Upper lobe of right lung (tissue), 1 donor: ENCODE data around the gene TRAK2. TPM values are rescaled to one million over a fixed set of nuclear protein-coding genes. Genes with fewer than 3 reads are reported as not detected.
"Not testable (repeated sequence)": the region's sequence is repeated elsewhere in the genome, so short reads cannot be mapped to it uniquely, and the experiment has no call there.

Experiments used
- ATAC-seq: fragments of 200-7000 bp; cut with Tn5 transposase; one replicate; pipeline ENCODE4 v1.9.1; 2020; ENCODE audit warnings: mild to moderate bottlenecking, moderate library complexity
- DNase-seq: peaks from one replicate; pipeline ENCODE4 v3.0.0-alpha.2; 2020
- H3K27ac ChIP-seq: fragments of 200-600 bp; one replicate; pipeline ENCODE4 v1.8.0; 2022
- H3K27me3 ChIP-seq: fragments of 200-600 bp; one replicate; pipeline ENCODE4 v1.8.0; 2022; ENCODE audit warnings: mild to moderate bottlenecking
- H3K36me3 ChIP-seq: fragments of 200-600 bp; one replicate; pipeline ENCODE4 v1.8.0; 2022
- H3K4me1 ChIP-seq: fragments of 200-600 bp; one replicate; pipeline ENCODE4 v1.8.0; 2022
- H3K4me3 ChIP-seq: fragments of 200-600 bp; one replicate; pipeline ENCODE4 v1.8.0; 2022; ENCODE audit warnings: mild to moderate bottlenecking
- H3K9me3 ChIP-seq: fragments of 200-600 bp; one replicate; pipeline ENCODE4 v1.8.0; 2022
- intact Hi-C: fragments of 100-400 bp; cut with DNase I; formaldehyde crosslinking; loops from one replicate; pipeline ENCODE4 v1.11.0; 2022
- total RNA-seq: library from RNA; stranded (reverse); fragmentation: NEBNext Ultra II Directional; extraction: Animal tissue kit (Norgen Biotek cat#: 25700); gene quantifications from one replicate; pipeline ENCODE4 v1.2.1, GENCODE V29; 2021
- TF ChIP-seq, protein P1 (sequence below): fragments of 200-600 bp; IDR thresholded peaks from one replicate; pipeline ENCODE4 v1.8.0; 2022; ENCODE audit warnings: antibody characterized with exemption
- donor health status: DM: no; HTN: yes; CAD: no; lungs with severe emphysema.

TRAK2 gene
- total RNA-seq, 1 donor from 2014 or later: 78.0 TPM

DNA sequence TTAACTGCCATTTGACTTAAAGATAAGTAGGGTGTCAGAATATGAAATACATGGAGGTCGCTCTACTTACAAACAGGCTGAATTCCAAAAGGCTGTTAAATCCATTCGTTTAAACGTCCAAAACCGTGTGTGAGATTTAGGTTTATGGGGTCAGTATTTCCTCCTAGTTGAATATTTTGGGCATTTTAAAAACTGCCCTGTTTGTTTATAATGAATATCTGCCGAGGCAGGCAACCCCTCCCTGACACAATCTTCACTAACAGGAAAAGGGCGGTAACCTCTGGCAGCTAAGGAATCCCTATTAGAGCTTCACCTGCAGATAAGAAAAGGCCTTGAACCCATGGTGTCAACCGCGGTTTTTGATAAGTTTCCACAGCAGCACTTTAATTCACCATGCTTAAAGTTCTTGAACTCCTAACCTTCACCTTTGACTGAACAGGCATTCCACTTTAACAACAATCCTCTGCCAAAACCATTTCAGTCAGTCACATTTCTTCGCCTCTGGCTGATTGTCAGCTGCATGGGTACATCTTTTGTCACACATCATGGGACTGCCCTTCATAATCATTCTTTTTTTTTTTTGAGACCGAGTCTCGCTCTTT lies 17.8 kb downstream of the TRAK2 start:
- H3K4me1 ChIP-seq: peaks cover 35% of the 10 kb centered on the region
- peak; percentile 61 for ATAC-seq

DNA sequence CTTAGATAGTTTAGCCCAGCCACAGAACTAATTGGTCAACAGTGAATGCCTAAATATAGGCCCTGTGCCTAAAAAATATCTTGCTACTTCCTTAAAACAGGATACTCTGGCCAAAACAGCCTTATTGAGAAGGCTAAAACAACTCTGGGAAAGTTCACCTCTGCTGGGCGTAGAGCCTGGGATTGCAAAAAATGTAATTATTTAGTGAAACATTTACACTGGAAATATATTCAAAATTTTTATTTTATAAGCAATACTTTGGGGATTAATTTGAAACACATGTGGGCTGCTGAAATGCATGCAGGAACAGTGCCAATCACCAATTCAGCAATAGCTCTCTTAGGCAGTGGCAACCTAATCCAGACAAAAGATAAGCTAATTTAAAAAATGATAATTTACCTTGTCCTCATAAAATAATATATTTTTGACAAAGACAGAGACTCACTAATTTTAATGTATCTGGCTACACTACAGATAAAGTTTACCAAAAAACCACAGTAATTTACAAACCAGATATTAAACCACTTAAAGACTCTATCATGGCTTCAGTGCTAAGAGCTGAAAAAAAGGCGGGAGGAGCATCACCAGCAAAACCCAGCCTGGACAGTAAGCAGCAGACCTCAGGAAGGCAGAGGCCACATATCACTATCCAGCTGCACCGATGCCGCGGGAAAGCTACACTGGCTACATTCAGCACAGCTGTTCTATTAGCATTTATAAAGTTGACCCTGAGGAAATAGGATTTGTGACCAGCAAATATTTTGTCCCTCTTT lies 18.5 kb downstream of the TRAK2 start:
- TF ChIP-seq, protein P1, sequence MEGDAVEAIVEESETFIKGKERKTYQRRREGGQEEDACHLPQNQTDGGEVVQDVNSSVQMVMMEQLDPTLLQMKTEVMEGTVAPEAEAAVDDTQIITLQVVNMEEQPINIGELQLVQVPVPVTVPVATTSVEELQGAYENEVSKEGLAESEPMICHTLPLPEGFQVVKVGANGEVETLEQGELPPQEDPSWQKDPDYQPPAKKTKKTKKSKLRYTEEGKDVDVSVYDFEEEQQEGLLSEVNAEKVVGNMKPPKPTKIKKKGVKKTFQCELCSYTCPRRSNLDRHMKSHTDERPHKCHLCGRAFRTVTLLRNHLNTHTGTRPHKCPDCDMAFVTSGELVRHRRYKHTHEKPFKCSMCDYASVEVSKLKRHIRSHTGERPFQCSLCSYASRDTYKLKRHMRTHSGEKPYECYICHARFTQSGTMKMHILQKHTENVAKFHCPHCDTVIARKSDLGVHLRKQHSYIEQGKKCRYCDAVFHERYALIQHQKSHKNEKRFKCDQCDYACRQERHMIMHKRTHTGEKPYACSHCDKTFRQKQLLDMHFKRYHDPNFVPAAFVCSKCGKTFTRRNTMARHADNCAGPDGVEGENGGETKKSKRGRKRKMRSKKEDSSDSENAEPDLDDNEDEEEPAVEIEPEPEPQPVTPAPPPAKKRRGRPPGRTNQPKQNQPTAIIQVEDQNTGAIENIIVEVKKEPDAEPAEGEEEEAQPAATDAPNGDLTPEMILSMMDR: no peak
- intact Hi-C loops: no loop called here
- no peaks in the 10 kb centered on the region for H3K9me3 ChIP-seq
- ATAC-seq: peak; percentile 39
- no peaks in the 10 kb centered on the region for H3K27me3 ChIP-seq
- peaks cover 35% of the 10 kb centered on the region for H3K4me1 ChIP-seq
- no peaks in the 10 kb centered on the region for H3K36me3 ChIP-seq
- peak overlapping the region; percentile 28 for H3K27ac ChIP-seq
- H3K4me3 ChIP-seq: no peak overlapping the region
- no peak for DNase-seq

More for the DNA sequence above, 17.8 kb downstream of the TRAK2 start:
- intact Hi-C loops: no loop called here
- no peaks in the 10 kb centered on the region for H3K27me3 ChIP-seq
- TF ChIP-seq, protein P1: no peak
- H3K9me3 ChIP-seq: no peaks in the 10 kb centered on the region
- no peaks in the 10 kb centered on the region for H3K36me3 ChIP-seq
- no peak overlapping the region for H3K4me3 ChIP-seq
- H3K27ac ChIP-seq: peak overlapping the region; percentile 28
- DNase-seq: no peak

DNA sequence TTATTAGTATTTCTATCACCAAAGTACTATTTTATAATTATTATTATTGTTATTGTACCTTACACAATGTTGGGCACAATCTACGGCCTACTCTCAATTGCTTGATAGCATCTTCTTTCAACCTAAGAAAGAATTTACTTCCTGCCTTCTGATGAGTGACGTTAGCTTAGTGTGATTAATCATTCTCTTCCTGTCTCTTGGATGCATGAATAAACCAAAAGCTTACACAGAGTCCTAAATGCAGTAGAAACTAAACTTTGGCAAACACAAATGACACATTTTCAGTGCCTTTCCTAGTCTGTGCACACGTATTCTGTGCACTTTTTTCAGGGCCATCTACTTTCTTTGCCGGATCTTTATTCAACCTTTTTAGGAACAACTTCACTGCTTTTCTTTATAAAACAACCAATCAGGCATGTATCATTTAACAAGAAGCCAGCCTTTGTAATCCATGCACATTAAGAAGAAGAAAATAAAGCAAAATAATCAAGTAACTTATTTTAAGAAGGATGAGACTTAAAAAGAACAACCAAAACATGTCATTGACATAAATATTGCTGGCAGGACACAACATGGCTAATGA lies 19.1 kb downstream of the TRAK2 start:
- no peak overlapping the region for H3K4me3 ChIP-seq

DNA sequence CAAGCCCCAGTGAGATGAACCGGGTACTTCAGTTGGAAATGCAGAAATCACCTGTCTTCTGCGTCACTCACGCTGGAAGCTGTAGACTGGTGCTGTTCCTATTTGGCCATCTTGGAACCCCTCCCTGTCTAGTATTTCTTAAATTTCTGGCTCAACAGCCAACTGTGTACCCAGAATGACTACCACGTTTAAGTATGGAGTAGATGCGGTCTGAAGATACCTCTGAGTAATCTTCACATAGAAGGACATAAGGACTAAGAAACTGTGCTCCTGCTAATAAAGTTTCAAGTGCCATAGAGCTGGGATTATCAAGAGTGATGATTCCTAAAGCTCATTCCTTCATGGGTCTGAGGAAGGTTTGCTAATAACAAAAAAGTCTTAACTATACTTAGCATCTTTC lies 20.4 kb downstream of the TRAK2 start:
- ATAC-seq: no peak
- TF ChIP-seq, protein P1: no peak
- Histone ChIP-seq H3K36me3 (no peaks in the 10 kb centered on the region), H3K4me1 (peaks cover 35% of the 10 kb centered on the region), H3K9me3 (no peaks in the 10 kb centered on the region), H3K4me3 (no peak overlapping the region), H3K27ac (no peak overlapping the region), H3K27me3 (no peaks in the 10 kb centered on the region)
- DNase-seq: no peak
- intact Hi-C loops: no loop called here

More for the DNA sequence above, 19.1 kb downstream of the TRAK2 start:
- Histone ChIP-seq H3K36me3 (no peaks in the 10 kb centered on the region), H3K9me3 (no peaks in the 10 kb centered on the region), H3K4me1 (peaks cover 35% of the 10 kb centered on the region), H3K27ac (peak overlapping the region; percentile 28), H3K27me3 (no peaks in the 10 kb centered on the region)
- TF ChIP-seq, protein P1: no peak
- intact Hi-C loops: no loop called here
- DNase-seq (no peak), ATAC-seq (peak; percentile 26)

DNA sequence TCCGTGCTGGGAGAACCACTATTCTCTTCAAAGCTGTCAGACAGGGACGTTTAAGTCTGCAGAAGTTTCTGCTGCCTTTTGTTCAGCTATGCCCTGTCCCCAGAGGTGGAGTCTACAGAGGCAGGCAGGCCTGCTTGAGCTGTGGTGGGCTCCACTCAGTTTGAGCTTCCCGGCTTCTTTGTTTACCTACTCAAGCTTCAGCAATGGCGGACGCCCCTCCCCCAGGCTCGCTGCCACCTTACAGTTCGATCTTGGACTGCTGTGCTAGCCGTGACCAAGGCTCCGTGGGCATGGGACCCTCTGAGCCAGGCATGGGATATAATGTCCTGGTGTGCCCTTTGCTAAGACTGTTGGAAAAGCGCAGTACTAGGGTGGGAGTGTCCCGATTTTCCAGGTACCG lies 20.9 kb downstream of the TRAK2 start:
- H3K4me3 ChIP-seq, H3K36me3 ChIP-seq, H3K27ac ChIP-seq, DNase-seq, ATAC-seq, intact Hi-C loops, H3K27me3 ChIP-seq, H3K9me3 ChIP-seq: not testable (repeated sequence)
- peaks cover 33% of the 10 kb centered on the region for H3K4me1 ChIP-seq

DNA sequence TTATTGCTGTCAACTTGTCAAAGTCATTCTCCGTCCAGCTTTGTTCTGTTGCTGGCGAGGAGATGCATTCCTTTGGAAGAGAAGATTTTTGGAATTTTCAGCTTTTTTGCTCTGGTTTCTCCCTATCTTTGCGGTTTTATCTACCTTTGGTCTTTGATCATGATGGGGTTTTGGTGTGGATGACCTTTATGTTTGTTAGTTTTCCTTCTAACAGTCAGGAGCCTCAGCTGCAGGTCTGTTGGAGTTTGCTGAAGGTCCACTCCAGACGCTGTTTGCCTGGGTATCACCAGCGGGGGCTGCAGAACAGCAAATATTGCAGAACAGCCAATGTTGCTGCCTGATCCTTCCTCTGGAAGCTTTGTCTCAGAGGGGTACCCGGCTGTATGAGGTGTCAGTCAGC lies 21.4 kb downstream of the TRAK2 start:
- H3K4me3 ChIP-seq, H3K27ac ChIP-seq, intact Hi-C loops, H3K9me3 ChIP-seq, H3K27me3 ChIP-seq, ATAC-seq, H3K36me3 ChIP-seq, DNase-seq: not testable (repeated sequence)
- H3K4me1 ChIP-seq: peaks cover 38% of the 10 kb centered on the region

DNA sequence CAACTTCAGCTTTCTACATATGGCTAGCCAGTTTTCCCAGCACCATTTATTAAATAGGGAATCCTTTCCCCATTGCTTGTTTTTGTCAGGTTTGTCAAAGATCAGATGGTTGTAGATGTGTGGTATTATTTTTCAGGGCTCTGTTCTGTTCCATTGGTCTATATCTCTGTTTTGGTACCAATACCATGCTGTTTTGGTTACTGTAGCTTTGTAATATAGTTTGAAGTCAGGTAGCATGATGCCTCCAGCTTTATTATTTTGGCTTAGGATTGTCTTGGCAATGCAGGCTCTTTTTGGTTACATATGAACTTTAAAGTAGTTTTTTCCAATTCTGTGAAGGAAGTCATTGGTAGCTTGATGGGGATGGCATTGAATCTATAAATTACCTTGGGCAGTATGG lies 22.9 kb downstream of the TRAK2 start:
- H3K4me3 ChIP-seq, H3K36me3 ChIP-seq, DNase-seq, ATAC-seq, H3K9me3 ChIP-seq, intact Hi-C loops, H3K27ac ChIP-seq, H3K27me3 ChIP-seq: not testable (repeated sequence)
- H3K4me1 ChIP-seq: peaks cover 37% of the 10 kb centered on the region
